Caki2 (cell line): ENCODE results near the gene NR6A1. TPM values are rescaled to one million over a fixed set of nuclear protein-coding genes. Genes with fewer than 3 reads are reported as not detected.

ENCODE experiments used
- DNase-seq: peaks from one replicate; pipeline ENCODE4 v3.0.0-alpha.2; 2015; ENCODE audit warnings: low read depth
- in situ Hi-C: cut with HindIII; loops from 2 replicates; pipeline ENCODE4 v1.10.0; 2016; ENCODE audit warnings: low sequenced_read_pairs, low pct_unique_long_range_greater_than_20kb, mixed read lengths
- total RNA-seq: library from RNA; depleted of rRNA; stranded (reverse); fragments of >200 nt; shearing (Covaris generic); gene quantifications from 2 replicates; pipeline ENCODE4 v1.2.3, GENCODE V29; 2014; ENCODE audit warnings: low replicate concordance

NR6A1 gene
- total RNA-seq, 1 experiment from 2014 or later = 1.3 TPM

- no peak for DNase-seq
- in situ Hi-C loops = no loop called here
These were observed 28.3 kb upstream of the NR6A1 start for GRCh38 chr9:124799274-124800006.

- in situ Hi-C loops = no loop called here
- no peak for DNase-seq
These were observed 26.4 kb upstream of the NR6A1 start for GRCh38 chr9:124797343-124798103.

GRCh38 chr9:124795881-124796431 is 24.8 kb upstream of the NR6A1 start:
- DNase-seq = no peak
- in situ Hi-C loops = no loop called here

DNA sequence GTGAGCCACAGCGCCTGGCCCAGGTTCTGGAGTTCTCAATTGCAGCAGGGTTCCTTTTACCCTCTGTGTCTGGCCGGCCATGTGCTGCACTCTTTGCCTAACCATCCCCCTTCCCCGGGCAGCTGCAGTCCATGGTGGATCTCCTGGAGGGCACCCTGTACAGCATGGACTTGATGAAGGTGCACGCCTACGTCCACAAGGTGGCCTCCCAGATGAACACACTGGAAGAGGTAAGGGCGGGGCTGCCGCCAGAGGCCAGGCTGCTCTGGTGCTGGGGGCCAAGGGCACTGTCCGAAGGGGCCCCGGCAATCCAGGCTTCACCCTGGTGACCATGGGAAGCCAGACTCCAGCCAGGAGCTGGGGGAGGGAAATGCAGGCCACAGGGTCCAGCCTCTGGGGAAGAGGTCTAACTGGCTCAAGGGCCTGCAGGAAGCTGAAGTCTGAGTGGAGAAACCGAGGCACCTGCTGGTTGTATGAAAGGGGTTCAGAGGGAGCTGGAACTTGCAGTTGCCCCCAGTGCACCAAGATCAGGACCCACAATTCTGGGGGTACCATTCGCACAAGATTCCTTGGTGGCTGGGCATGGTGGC is 23.9 kb upstream of the NR6A1 start:
- DNase-seq = no peak
- in situ Hi-C loops = no loop called here

- in situ Hi-C loops = no loop called here
- no peak for DNase-seq
These were observed 22.0 kb upstream of the NR6A1 start for GRCh38 chr9:124793015-124793541.

GRCh38 chr9:124792257-124793014 is 21.3 kb upstream of the NR6A1 start:
- no peak for DNase-seq
- in situ Hi-C loops = no loop called here

DNA sequence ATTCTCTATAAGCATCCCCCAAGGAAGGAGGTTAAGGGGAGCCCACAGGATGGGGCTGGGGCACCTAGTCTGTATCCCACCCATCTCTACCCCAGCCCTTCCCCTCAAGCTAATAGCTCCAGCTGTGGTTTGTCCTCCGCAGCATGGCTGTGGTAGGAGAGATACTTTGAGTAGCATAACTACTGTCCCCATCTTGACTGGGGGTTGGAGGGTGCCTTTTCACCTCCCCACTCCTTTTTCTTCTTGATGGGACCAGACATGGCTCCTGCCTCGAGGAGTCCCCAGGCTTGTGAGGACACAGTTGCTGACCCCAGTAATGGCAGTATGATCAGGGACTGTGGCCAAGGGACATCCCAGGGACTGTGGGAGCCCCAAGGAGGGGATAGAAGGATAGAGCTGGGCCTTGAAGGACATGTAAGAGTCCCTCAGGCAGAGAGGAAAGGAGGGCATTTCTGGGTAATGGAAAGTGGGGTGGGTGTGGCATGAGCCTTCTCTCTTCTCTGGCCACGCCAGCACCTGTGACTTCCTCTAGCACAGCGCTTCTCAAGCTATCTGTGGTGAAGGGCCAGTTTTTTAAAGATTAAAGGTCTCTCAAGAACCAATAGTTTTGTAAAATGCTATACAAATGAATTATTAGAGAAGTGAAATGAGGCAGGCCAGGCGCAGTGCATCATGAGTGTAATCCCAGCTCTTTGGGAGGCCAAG is 19.8 kb upstream of the NR6A1 start:
- in situ Hi-C loops = no loop called here
- DNase-seq = no peak

DNA sequence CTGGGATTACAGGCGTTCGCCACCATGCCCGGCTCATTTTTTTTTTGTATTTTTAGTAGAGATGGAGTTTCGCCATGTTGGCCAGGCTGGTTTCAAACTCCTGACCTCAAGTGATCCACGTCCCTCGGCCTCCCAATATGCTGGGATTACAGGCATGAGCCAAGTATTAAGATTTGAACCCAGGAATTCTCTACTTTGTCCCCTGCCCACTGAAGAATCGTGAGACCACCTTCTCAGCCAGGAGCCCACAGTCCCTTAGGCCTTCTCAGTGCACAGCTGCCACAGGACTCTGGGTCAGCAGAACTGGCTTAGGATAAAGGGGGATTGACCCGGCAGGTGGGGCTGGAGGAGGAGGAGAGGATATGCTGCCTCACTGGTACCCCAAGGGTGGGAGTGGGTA is 19.2 kb upstream of the NR6A1 start:
- in situ Hi-C loops = no loop called here
- DNase-seq = no peak

GRCh38 chr9:124789531-124789930 is 18.4 kb upstream of the NR6A1 start:
- in situ Hi-C loops = no loop called here
- DNase-seq = no peak

DNA sequence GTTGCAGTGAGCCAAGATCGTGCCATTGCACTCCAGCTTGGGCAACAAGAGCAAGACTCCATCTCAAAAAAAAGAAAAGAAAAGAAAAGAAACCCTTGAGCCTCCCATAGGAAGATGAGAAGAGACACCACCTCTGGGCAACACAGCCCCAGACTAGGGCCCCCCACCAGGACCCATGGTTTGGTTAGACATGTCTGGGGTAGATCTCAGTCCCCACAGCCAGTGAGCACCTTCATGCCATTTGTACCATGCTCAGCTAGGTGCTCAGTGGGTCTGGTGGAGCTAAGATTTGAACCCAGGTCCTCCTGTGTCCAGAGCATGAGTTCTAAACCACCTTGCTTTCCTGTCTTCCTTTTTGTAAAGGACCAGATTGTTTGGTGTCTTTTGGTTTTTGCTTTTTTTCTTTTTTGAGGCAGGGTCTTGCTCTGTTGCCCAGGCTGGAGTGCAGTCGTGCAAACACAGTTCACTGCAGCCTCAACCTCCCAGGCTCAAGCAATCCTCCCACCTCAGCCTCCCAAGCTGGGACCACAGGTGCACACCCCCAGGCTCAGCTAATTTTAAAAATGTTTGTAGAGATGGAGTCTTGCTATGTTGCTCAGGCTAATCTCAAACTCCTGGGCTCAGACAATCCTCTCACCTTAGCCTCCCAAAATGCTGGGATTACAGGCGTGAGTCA is 17.6 kb upstream of the NR6A1 start:
- in situ Hi-C loops = no loop called here
- no peak for DNase-seq

GRCh38 chr9:124786881-124787573 is 15.9 kb upstream of the NR6A1 start:
- in situ Hi-C loops = no loop called here
- DNase-seq = no peak

- in situ Hi-C loops = no loop called here
- no peak for DNase-seq
These were observed 13.4 kb upstream of the NR6A1 start for GRCh38 chr9:124784509-124784908.

DNA sequence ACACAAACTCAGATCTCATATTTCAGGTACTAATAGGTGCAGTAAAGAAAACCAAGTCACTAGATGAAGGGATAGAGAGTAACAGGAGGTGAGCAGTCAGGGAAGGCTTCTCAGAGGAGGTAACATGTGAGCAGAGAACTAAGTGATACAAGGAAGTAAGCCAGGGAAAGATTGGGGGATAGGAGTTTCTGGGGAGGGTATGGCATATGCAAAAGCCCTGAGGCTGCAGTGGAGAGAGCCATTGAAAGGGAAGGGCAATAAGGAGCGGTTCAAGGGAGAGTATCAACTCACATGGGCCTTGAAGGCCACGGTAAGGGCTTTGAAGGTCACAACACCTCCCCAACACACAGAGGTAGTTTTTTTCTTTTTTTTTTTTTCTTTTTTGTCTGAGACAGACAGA is 12.7 kb upstream of the NR6A1 start:
- in situ Hi-C loops = no loop called here
- no peak for DNase-seq

DNA sequence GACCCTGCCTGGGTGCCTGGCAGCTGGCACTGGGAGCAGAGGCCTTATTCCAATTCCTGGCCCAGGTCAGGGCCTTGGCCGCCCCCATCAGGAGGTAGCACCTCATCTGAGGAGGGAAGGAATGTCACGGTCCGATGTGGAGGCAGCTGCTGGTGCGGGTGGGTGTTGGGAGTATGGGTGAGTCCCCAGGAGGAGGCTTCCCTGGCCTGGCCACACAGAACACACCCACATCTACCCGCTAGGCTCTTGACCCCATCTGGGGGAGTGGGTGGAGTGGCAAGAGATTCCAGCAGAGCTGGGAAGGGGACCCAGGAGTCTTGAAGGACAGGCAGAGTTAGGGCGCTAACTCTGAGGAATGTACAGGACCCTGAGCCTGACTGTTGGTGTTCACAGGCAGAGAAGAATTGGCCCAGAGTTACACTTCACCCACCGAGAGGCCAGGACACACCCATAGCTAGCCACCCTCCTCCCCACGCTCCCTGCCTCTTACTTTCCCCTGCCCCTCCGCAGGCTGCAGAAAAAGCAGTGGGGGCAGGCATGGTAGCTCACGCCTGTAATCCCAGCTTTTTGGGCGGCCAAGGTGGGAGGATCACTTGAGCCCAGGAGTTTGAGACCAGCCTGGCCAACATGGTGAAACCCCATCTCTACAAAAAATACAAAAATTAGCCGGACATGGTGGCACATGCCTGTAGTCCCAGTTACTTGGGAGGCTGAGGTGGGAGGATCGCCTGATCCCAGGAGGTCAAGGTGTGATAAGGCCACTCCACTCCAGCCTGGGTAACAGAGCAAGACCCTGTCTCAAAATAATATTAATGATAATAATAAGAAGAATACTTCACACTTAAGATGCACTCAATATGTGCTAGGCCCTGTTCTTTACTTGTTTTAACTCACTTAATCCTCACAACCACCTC is 11.8 kb upstream of the NR6A1 start:
- no peak for DNase-seq
- in situ Hi-C loops = no loop called here

DNA sequence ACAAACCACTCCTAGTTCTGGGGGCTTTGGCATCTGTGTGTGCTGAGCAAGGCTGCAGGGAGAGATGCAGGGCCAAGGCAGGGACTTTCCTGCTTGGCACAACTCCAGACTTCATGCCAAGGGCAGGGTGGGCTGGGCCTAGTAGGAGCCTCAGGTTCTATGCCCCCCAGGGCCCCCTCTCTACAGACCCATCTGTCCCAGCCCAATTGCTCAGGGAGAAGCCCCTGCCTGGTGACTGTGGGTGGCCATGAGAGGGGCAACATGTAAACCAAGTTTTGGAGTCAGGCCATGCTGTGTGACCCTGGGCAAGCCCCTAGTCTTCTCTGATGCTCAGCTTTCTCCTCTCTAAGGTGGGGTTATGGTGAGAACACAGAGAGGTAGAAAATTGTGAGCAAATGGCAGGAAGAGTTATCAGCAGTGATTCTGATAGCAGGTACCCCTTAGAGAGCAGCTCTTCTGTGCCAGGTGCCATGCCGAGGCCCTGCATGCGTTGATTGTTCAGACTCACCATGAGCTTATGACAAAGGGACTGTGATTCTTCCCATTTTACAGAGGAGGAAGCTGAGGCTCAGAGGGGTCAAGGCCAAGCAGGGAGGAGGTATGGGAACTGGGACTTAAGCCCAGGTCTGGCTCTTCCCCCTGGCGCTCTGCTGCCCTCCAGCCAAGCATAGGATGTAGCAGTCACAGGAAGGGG is 11.0 kb upstream of the NR6A1 start:
- no peak for DNase-seq
- in situ Hi-C loops = no loop called here
